Neural progenitor cell (in vitro differentiated cells): ENCODE results near the gene SUMO3.

Experiments used
- CTCF ChIP-seq: fragments of 200-600 bp; sonication (generic); IDR thresholded peaks from 2 replicates; pipeline ENCODE4 v1.5.1; 2017; ENCODE audit warnings: antibody characterized with exemption, mild to moderate bottlenecking
- EZH2 ChIP-seq: fragments of 200-600 bp; sonication (generic); IDR thresholded peaks from 2 replicates; pipeline ENCODE4 v1.6.1; 2017; ENCODE audit warnings: antibody characterized with exemption, mild to moderate bottlenecking, moderate library complexity
- EZH2phosphoT487 ChIP-seq: fragments of 200-600 bp; sonication (generic); IDR thresholded peaks from 2 replicates; pipeline ENCODE4 v1.6.1; 2017; ENCODE audit warnings: antibody characterized with exemption

GRCh38 chr21:44797775-44798174 is 20.1 kb downstream of the SUMO3 start:
- TF ChIP-seq EZH2phosphoT487 (no peak), CTCF (no peak), EZH2 (no peak)
